GM12864 (cell line): Measurements from ENCODE around the gene RBMS1.

Experiments used
- DNase-seq: peaks from one replicate; pipeline ENCODE4 v3.0.0-alpha.2; 2011; ENCODE audit warnings: low read depth
- H3K4me3 ChIP-seq: 2 replicates; pipeline ENCODE4 v1.5.1; 2011; ENCODE audit warnings: mild to moderate bottlenecking, low read depth, low read length, control low read depth
- CTCF ChIP-seq: IDR thresholded peaks from 2 replicates; pipeline ENCODE4 v1.5.1; 2011; ENCODE audit warnings: low read depth, mild to moderate bottlenecking, moderate library complexity, low read length, control low read depth, inconsistent platforms; ENCODE audit errors: missing control alignments

RBMS1 gene

GRCh38 chr2:160417745-160418397 is 75.7 kb downstream of the RBMS1 start:
- no peak for TF ChIP-seq CTCF
- no peak overlapping the region for H3K4me3 ChIP-seq
- no peak for DNase-seq

- DNase-seq = no peak
- TF ChIP-seq CTCF = no peak
- no peak overlapping the region for H3K4me3 ChIP-seq
Measured at GRCh38 chr2:160415991-160416390, 77.6 kb downstream of the RBMS1 start.

- no peak for DNase-seq
- H3K4me3 ChIP-seq = no peak overlapping the region
- TF ChIP-seq CTCF = no peak
Measured at GRCh38 chr2:160411955-160412354, 81.7 kb downstream of the RBMS1 start.

GRCh38 chr2:160411167-160411566 is 82.4 kb downstream of the RBMS1 start:
- no peak for DNase-seq
- no peak for TF ChIP-seq CTCF
- H3K4me3 ChIP-seq = no peak overlapping the region

GRCh38 chr2:160409480-160409879 is 84.1 kb downstream of the RBMS1 start:
- no peak for TF ChIP-seq CTCF
- H3K4me3 ChIP-seq = no peak overlapping the region
- DNase-seq = no peak

GRCh38 chr2:160408959-160409291 is 84.7 kb downstream of the RBMS1 start:
- H3K4me3 ChIP-seq = no peak overlapping the region

More at GRCh38 chr2:160408959-160409291, 84.7 kb downstream of the RBMS1 start:
- no peak for TF ChIP-seq CTCF
- no peak for DNase-seq
